Measurements from ENCODE around the gene SLC4A2.

Gene SLC4A2

DNA sequence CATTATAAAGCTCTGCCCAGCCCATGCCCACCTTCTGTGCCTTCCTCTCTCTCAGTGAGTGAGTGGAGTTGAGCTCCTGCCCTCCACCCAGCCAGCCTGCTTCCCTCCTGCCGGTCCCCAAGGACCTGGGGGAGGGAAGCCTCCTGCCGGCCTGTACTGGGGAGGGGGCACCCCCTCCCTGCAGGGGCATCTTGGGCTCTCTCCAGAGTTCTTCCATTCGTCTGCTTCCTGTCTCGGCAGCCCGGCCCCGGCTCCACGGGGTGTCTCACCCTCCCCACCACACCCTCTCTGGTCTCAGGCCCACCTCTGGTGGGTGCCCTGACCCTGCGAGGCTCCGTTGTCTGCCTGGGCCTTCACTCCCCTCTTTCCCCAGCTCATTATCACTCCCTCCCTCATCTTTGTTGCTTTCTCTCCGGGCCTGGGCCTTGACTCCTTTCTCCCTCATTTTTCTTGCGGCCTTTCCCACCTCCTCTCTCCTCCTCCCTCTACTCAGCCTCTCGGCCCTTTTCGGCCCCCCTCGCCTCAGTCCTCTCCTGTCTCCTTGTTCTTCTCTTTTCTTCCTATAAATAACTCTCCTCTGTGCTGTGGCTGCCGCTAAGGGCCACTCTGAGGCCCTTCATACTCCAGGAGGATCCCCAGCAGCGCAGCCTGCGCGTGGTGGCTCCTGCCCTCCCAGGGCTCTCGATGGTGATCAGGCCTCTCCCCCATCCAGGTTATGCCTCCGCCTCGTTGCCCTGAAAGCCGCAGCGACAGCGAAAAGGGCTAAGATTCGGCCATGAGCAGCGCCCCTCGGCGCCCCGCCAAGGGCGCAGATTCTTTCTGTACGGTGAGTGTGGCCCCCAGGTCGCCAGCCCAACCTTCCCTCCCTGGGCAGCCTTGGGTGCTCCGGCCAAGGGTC lies 2.1 kb downstream of the SLC4A2 start:
- H3K4me3 ChIP-seq (replicated peaks; ENCODE audit: insufficient read depth, low read length), result no peak overlapping the region

DNA sequence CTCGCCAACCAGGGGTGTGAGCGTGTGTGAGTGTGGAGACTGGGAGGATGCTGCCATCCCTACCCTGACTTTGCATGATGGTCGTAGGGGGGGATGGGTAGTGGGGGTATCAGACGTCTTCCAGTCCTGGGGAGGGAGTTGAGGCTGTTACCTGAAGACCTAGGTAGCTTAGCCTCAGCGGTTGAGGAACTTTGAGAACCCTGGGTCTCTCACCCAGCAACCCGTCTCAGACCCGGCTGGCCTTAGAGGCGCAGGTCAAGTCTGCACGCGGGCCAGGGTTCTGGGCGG lies 2.7 kb downstream of the SLC4A2 start:
- H3K27me3 ChIP-seq (ENCODE audit: insufficient read depth, poor library complexity, severe bottlenecking), result no peaks in the 10 kb centered on the region
- TF ChIP-seq CTCF (IDR thresholded peaks at IDR 0.05; ENCODE audit: insufficient read depth, low read length) (no peak), REST (IDR thresholded peaks at IDR 0.05; ENCODE audit: insufficient replicate concordance, low read depth) (no peak), GABPA (IDR thresholded peaks at IDR 0.05; ENCODE audit: low read depth) (no peak), POLR2AphosphoS5 (IDR thresholded peaks at IDR 0.05; ENCODE audit: low read depth) (no peak), SPI1 (IDR thresholded peaks at IDR 0.05; ENCODE audit: borderline replicate concordance, low read depth) (no peak)
- no peak for DNase-seq (ENCODE audit: low read depth in 1 of 2, low spot score in 1 of 2)
- H3K27ac ChIP-seq (replicated peaks), result no peak overlapping the region
- H3K4me3 ChIP-seq (replicated peaks; ENCODE audit: insufficient read depth, low read length), result no peak overlapping the region

More for the DNA sequence above, 2.1 kb downstream of the SLC4A2 start:
- Histone ChIP-seq H3K27me3 (ENCODE audit: insufficient read depth, poor library complexity, severe bottlenecking) (no peaks in the 10 kb centered on the region), H3K27ac (replicated peaks) (no peak overlapping the region)
- DNase-seq (ENCODE audit: low read depth in 1 of 2, low spot score in 1 of 2), result no peak
- TF ChIP-seq CTCF (IDR thresholded peaks at IDR 0.05; ENCODE audit: insufficient read depth, low read length) (no peak), REST (IDR thresholded peaks at IDR 0.05; ENCODE audit: insufficient replicate concordance, low read depth) (no peak), SPI1 (IDR thresholded peaks at IDR 0.05; ENCODE audit: borderline replicate concordance, low read depth) (no peak), POLR2AphosphoS5 (IDR thresholded peaks at IDR 0.05; ENCODE audit: low read depth) (no peak), GABPA (IDR thresholded peaks at IDR 0.05; ENCODE audit: low read depth) (no peak)

DNA sequence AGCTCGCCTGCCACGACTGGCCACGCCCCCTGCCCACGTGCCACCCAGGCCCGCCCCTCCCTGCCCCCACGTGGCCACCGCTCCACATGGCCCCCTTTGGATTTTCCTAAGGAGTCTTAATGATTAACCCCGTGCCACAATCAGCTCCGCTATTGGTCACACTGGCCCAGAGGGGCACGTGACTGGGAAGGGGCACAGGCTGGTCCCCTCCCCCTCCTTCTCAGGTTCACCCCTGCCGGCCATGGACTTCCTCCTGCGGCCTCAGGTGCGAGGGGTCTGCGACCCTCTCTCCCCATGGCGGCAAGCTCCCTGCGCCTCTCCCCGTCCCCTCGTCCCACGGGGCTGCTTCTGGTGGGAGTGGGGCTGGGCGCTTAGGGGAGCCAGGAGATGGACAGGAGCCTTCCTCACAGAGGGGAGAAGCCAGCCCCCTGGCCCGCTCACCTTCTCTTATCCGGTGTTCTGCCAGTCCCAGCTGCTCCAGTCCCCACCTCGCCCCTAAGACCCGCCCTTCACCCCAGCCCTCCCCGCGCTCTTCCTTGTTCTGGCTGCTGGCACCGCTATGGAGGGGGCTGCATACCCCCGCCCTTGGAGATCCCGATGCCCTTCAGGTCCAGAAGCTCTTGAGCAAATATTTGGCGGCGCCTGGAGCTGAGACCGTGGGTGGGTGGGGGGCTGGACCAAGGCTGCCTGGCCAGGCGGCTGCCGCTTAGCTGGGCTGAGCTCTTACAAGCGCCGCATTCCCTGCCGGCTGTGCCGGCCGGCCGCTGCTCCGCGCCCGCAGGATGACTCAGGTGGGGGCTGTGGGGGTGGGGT lies 3.2 kb downstream of the SLC4A2 start:
- TF ChIP-seq POLR2AphosphoS5 (IDR thresholded peaks at IDR 0.05; ENCODE audit: low read depth), result no peak
- TF ChIP-seq REST (IDR thresholded peaks at IDR 0.05; ENCODE audit: insufficient replicate concordance, low read depth), result no peak
- TF ChIP-seq CTCF (IDR thresholded peaks at IDR 0.05; ENCODE audit: insufficient read depth, low read length), result no peak
- DNase-seq (ENCODE audit: low read depth in 1 of 2, low spot score in 1 of 2), result no peak
- H3K27me3 ChIP-seq (ENCODE audit: insufficient read depth, poor library complexity, severe bottlenecking), result no peaks in the 10 kb centered on the region
- H3K27ac ChIP-seq (replicated peaks), result no peak overlapping the region
- H3K4me3 ChIP-seq (replicated peaks; ENCODE audit: insufficient read depth, low read length), result no peak overlapping the region
